CD4-positive, alpha-beta T cell treated with Interleukin-21 for 1 hour (primary cell): Measurements from ENCODE around the gene KRTAP9-7.
"Not testable (repeated sequence)": the region's sequence is repeated elsewhere in the genome, so short reads cannot be mapped to it uniquely, and the experiment has no call there.

Experiments used
- DNase-seq: peaks from one replicate; pipeline ENCODE4 v3.0.0-alpha.2; 2020

KRTAP9-7 gene

GRCh38 chr17:41275648-41276190 lies at the start of gene KRTAP9-7:
Gene KRTAP9-7, plus strand, starts transcription at chr17:41275698. Its CDS starts 0 bp downstream, at chr17:41275698.
- not testable (repeated sequence) for DNase-seq

GRCh38 chr17:41226051-41226450 lies 49.4 kb upstream of the KRTAP9-7 start:
- DNase-seq: no peak

GRCh38 chr17:41226598-41227095 lies 48.9 kb upstream of the KRTAP9-7 start, which contains the start of gene KRTAP9-2:
Gene KRTAP9-2, plus strand, starts transcription at chr17:41226648. Its CDS starts 7 bp downstream, at chr17:41226655.
- not testable (repeated sequence) for DNase-seq

GRCh38 chr17:41230094-41230493 lies 45.4 kb upstream of the KRTAP9-7 start:
- DNase-seq: no peak

- DNase-seq: no peak
These were observed 43.8 kb upstream of the KRTAP9-7 start for GRCh38 chr17:41231731-41232130.

- not testable (repeated sequence) for DNase-seq
These were observed 42.9 kb upstream of the KRTAP9-7 start, which contains the start of gene KRTAP9-3 for GRCh38 chr17:41232399-41233105. Gene KRTAP9-3, plus strand, starts transcription at chr17:41232449. Its CDS starts 53 bp downstream, at chr17:41232502.

- not testable (repeated sequence) for DNase-seq
These were observed 38.4 kb upstream of the KRTAP9-7 start for GRCh38 chr17:41237116-41237515.

GRCh38 chr17:41237949-41238437 lies 37.5 kb upstream of the KRTAP9-7 start, which contains the start of gene KRTAP9-8:
Gene KRTAP9-8, plus strand, starts transcription at chr17:41237999. Its CDS starts 53 bp downstream, at chr17:41238052.
- DNase-seq: not testable (repeated sequence)

GRCh38 chr17:41246995-41247787 lies 28.3 kb upstream of the KRTAP9-7 start:
- not testable (repeated sequence) for DNase-seq

- not testable (repeated sequence) for DNase-seq
These were observed 25.8 kb upstream of the KRTAP9-7 start, which contains the start of gene KRTAP9-4 for GRCh38 chr17:41249637-41250240. Gene KRTAP9-4, plus strand, starts transcription at chr17:41249687. Its CDS starts 34 bp downstream, at chr17:41249721.

- DNase-seq: no peak
These were observed 24.2 kb upstream of the KRTAP9-7 start for GRCh38 chr17:41251261-41251660.

GRCh38 chr17:41254861-41255260 lies 20.6 kb upstream of the KRTAP9-7 start:
- no peak for DNase-seq

- DNase-seq: not testable (repeated sequence)
These were observed 19.9 kb upstream of the KRTAP9-7 start, which contains the start of gene KRTAP9-9 for GRCh38 chr17:41255381-41256290. Gene KRTAP9-9, plus strand, starts transcription at chr17:41255384.

GRCh38 chr17:41256291-41256685 lies 19.2 kb upstream of the KRTAP9-7 start:
- no peak for DNase-seq

GRCh38 chr17:41258406-41258805 lies 17.1 kb upstream of the KRTAP9-7 start:
- no peak for DNase-seq

GRCh38 chr17:41263212-41263611 lies 12.3 kb upstream of the KRTAP9-7 start:
- DNase-seq: no peak

- no peak for DNase-seq
These were observed 10.9 kb upstream of the KRTAP9-7 start for GRCh38 chr17:41264599-41264998.

- no peak for DNase-seq
These were observed 10.4 kb upstream of the KRTAP9-7 start, which contains the start of gene KRTAP9-6 for GRCh38 chr17:41265078-41265477. Gene KRTAP9-6, plus strand, starts transcription at chr17:41265378. Its CDS starts 0 bp downstream, at chr17:41265378.

GRCh38 chr17:41267711-41268110 lies 7.8 kb upstream of the KRTAP9-7 start:
- DNase-seq: no peak

- not testable (repeated sequence) for DNase-seq
These were observed 4.2 kb upstream of the KRTAP9-7 start for GRCh38 chr17:41271323-41271722.

GRCh38 chr17:41271858-41272257 lies 3.6 kb upstream of the KRTAP9-7 start:
- DNase-seq: no peak
